ENCODE measurements around the gene PEPD. TPM values are rescaled to one million over a fixed set of nuclear protein-coding genes. Genes with fewer than 3 reads are reported as not detected.
"Not testable (repeated sequence)": the region's sequence is repeated elsewhere in the genome, so short reads cannot be mapped to it uniquely, and the experiment has no call there.

The PEPD gene
- total RNA-seq (2014; rRNA removed; shearing (Covaris generic)), result 180 and 216 TPM in 2 replicates

- DNase-seq (ENCODE audit: low spot score), result peak; percentile 98
- in situ Hi-C loops (cut with HindIII; ENCODE audit: low sequenced_read_pairs), result no loop called here
These were observed at the start of gene PEPD for GRCh38 chr19:33521480-33522370. PEPD (minus strand) TSS chr19:33521791; CDS start chr19:33521760, 31 bp downstream.

DNA sequence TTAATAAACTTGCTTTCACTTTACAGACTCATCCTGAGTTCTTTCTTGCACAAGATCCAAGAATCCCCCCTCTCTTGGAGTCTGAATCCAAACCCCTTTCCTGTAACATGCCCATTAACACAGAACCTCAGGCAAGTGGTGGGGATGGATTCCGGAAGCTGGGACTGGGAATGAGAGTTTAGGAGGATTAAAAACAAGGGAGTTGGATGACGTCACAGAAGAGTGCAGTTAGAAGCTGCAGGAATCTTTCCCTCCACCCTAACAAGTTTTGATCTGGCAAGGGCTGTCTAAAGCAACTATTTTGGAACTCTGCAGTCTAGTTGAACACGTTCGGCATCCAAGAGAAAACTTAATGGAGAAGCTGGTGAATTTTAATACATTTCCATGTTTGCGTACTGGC, 48.2 kb upstream of the PEPD start:
- in situ Hi-C loops (cut with HindIII; ENCODE audit: low sequenced_read_pairs), result no loop called here
- no peak for DNase-seq (ENCODE audit: low spot score)

DNA sequence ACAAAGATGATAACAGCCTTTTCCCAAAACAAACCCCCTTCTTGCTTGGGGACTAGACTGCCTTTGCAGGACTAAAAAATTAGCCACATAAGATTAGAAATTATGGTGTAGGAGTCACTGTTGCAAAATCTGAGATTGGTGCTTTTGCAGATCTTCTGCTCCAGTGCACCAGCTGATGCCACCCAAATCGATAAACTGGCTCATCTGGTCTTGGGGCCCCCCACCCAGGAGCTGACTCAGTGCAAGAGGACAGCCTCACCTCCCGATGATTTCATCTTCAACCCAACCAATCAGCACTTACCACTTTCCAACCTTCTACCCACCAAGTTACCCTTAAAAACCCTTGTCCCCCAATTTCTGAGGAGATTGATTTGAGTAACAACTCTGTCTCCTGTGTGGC, 47.1 kb upstream of the PEPD start:
- in situ Hi-C loops (cut with HindIII; ENCODE audit: low sequenced_read_pairs), result no loop called here
- DNase-seq (ENCODE audit: low spot score), result no peak

- DNase-seq (ENCODE audit: low spot score), result no peak
- in situ Hi-C loops (cut with HindIII; ENCODE audit: low sequenced_read_pairs), result no loop called here
These were observed 43.3 kb upstream of the PEPD start for GRCh38 chr19:33564836-33565338.

DNA sequence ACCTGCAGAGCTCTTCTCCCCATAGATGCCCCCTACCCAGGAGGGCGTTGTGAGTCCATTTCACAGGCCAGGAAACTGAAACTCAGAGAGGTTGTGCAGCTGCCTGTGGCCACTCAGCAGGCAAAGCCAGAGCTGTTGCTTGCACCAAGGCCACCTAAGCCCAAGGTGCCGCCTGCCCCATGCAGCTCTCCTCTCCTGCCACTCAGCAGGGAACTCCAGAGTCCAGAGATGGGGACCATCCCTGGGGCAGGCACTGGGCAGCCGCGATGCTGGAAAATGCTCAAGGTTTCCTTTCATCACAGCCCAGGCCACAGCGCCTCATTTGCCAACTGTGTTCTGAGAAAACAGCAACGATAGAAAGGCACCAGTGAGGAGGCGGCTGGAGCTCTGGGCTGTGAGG, 41.0 kb upstream of the PEPD start:
- no peak for DNase-seq (ENCODE audit: low spot score)
- in situ Hi-C loops (cut with HindIII; ENCODE audit: low sequenced_read_pairs), result no loop called here

DNA sequence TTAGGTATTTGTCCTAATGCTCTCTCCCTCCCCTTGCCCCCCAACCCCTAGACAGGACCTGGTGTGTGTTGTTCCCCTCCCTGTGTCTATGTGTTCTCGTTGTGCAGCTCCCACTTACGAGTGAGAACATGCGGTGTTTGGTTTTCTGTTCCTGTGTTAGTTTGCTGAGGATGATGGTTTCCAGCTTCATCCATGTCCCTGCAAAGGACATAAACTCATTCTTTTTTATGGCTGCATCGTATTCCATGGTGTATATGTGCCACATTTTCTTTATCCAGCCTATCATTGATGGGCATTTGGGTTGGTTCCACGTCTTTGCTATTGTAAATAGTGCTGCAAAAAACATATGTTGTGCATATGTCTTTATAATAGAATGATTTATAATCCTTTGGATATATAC, 40.1 kb upstream of the PEPD start:
- DNase-seq (ENCODE audit: low spot score); in situ Hi-C loops (cut with HindIII; ENCODE audit: low sequenced_read_pairs): not testable (repeated sequence)

DNA sequence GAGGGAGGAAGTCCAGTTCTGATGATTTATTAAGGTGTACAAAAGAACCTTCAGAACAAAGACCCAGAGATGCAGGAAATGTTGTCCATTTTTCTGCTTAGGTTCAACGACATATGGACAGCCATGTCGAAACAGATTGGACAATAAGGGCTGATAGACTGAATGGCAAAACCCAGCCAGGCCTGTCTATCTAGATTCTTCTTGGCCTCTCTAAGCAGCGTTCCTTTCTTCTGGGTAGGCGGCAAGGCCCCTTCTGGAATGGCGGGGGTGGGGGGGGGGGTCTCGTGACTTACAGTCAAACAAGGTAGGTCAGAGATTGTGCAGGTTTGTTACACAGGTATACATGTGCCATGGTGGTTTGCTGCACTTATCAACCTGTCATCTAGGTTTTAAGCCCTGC, 39.7 kb upstream of the PEPD start:
- DNase-seq (ENCODE audit: low spot score), result no peak
- in situ Hi-C loops (cut with HindIII; ENCODE audit: low sequenced_read_pairs), result no loop called here

- in situ Hi-C loops (cut with HindIII; ENCODE audit: low sequenced_read_pairs), result no loop called here
- no peak for DNase-seq (ENCODE audit: low spot score)
These were observed 38.4 kb upstream of the PEPD start for GRCh38 chr19:33559996-33560395.

GRCh38 chr19:33558856-33559255, 37.3 kb upstream of the PEPD start:
- DNase-seq (ENCODE audit: low spot score), result peak; percentile 3
- in situ Hi-C loops (cut with HindIII; ENCODE audit: low sequenced_read_pairs), result no loop called here

DNA sequence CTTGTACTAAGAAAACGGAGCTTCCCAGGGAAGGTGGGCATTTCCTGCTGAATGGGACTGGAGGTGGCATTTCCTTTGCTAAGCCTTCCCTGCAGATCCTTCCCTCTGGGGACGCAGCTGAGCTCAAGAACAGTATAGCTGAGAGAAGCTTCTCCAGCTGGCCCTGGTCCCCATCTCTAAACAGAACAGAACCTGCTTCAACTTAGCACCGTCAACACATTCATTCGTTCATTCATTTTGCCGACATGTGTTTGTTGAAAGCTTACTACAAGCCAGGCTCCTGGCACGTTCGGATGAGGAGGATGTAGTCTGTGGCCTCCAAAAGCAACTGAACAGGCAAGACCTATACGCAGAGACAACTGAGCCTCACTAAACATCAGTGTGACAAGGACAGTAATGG, 36.6 kb upstream of the PEPD start:
- DNase-seq (ENCODE audit: low spot score), result peak; percentile 19
- in situ Hi-C loops (cut with HindIII; ENCODE audit: low sequenced_read_pairs), result no loop called here

- DNase-seq (ENCODE audit: low spot score), result peak; percentile 58
- in situ Hi-C loops (cut with HindIII; ENCODE audit: low sequenced_read_pairs), result no loop called here
These were observed 36.1 kb upstream of the PEPD start for GRCh38 chr19:33557720-33558119.

- DNase-seq (ENCODE audit: low spot score), result no peak
- in situ Hi-C loops (cut with HindIII; ENCODE audit: low sequenced_read_pairs), result no loop called here
These were observed 35.6 kb upstream of the PEPD start for GRCh38 chr19:33557196-33557595.

DNA sequence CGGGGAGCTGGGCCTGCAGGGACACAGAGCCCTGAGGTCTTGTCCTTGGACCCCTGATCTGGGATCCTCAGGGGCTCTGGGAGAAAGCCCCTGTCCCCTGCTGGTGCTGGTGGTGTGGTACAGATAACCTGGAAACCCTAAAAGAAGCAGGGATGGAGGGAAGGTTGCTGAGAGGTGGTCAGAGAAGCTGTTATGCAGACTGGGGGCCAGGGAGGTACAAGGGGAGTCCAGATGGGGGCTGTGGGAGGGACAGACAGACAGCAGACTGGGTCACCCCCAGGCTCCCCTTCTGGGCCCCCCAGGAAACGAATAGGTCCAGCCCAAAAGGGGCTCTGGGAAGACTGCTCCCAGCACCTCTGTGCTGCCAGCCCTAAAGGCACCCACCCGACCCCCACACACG, 34.7 kb upstream of the PEPD start:
- DNase-seq (ENCODE audit: low spot score), result no peak
- in situ Hi-C loops (cut with HindIII; ENCODE audit: low sequenced_read_pairs), result no loop called here

DNA sequence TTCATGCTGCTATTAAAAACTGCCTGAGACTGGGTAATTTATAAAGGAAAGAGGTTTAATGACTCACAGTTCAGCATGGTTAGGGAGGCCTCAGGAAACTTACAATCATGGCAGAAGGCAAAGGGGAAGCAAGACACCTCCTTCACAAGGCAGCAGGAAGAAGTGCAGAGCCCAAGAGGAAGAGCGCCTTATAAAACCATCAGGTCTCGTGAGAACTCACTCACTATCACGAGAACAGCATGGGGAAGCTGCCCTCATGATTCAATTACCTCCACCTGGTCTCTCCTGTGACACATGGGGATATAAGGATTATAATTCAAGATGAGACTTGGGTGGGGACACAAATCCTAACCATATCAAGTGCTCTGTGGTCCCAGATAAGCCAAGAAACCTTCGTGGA, 34.1 kb upstream of the PEPD start:
- in situ Hi-C loops (cut with HindIII; ENCODE audit: low sequenced_read_pairs); DNase-seq (ENCODE audit: low spot score): not testable (repeated sequence)

DNA sequence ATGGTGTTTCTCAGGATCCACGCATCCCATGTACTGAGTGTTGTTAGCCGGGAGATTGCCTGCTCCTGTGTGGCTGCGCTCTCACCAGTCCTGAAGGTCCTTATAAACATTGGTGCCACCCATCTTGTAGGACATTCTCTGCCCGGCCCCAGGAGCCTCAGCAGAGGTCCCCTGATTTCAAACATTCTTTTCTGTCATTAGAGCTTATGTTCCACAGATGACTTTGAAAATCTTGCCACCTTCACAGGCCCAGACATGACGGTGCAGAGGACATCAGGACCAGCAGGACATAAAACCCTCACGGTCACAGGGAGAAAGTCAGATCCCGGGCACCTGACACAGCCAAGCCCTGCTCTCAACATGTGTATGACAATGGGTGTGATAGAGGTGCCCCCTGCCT, 33.2 kb upstream of the PEPD start:
- DNase-seq (ENCODE audit: low spot score), result no peak
- in situ Hi-C loops (cut with HindIII; ENCODE audit: low sequenced_read_pairs), result no loop called here

DNA sequence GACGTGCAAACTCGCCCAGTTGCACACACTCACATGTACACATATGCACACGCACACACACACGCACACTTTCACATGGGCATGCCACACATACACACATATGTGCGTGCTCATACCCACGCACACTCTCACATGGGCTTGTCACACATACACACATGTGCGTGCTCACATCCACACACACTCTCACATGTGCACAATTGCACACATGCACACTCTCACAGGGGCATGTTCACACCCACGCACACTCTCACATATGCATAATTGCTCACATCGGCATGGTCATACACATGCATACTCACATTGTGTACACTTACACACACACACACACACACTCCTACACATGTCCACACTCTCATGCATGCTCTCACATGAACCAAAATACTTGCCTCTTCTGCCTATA, 32.8 kb upstream of the PEPD start:
- DNase-seq (ENCODE audit: low spot score), result no peak
- in situ Hi-C loops (cut with HindIII; ENCODE audit: low sequenced_read_pairs), result no loop called here

DNA sequence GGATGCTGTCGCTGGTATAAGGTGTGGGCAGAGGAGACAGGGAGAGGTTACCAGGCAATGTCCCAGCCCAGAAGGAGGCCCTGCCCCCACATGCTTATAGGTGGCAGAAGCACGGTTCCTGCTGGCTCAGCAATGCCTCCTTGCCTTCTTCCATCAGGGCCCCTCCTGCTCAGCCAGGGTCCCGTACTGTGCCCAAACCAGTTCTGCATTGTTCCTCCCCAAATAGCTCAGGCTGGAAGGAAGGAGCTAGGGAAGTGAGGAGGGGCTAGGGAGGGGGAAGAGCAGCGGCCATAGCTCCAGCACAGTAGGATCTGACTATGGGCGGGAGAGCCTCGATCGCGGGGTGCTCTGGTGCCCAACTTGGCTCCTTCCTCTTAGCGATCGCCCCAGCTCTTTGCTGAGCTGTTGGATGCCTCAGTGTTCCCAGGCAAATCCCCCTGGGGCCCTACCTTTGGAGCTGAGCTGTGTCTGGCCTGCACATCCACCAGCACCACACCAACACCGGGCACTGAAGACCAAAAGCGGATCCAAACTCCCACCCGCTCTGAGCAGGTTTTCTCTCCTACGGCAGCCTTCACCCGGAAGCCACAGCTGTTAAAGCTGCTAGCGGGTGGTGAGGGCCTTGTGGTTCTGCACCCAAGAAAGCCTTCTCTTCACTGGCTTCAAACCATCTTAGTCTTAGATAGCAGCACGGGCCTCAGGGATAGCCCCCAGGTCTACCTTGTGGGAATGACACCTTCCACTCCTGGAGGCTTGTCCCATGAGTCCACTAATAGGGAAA, 32.1 kb upstream of the PEPD start:
- in situ Hi-C loops (cut with HindIII; ENCODE audit: low sequenced_read_pairs), result no loop called here
- no peak for DNase-seq (ENCODE audit: low spot score)

DNA sequence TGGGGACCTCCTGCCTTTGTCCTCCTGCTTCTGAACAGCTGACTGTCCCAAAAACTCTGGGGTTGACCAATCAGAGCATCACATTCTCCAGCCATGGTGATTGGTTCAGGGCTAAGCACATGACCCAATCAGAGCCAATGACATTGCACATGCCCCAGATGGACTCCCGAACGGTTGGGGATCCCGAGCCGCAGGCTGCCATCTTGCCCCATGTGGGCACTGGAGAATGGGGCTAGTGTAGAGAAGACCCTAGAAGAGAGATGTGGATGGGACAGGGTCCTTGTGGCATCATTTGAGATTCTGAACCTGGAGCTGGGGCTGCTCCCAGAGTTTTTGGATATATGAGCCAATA, 31.3 kb upstream of the PEPD start:
- in situ Hi-C loops (cut with HindIII; ENCODE audit: low sequenced_read_pairs), result no loop called here
- no peak for DNase-seq (ENCODE audit: low spot score)

GRCh38 chr19:33552191-33552927, 30.8 kb upstream of the PEPD start:
- no peak for DNase-seq (ENCODE audit: low spot score)

GRCh38 chr19:33551676-33552075, 30.1 kb upstream of the PEPD start:
- in situ Hi-C loops (cut with HindIII; ENCODE audit: low sequenced_read_pairs), result no loop called here
- no peak for DNase-seq (ENCODE audit: low spot score)

More at GRCh38 chr19:33552191-33552927, 30.8 kb upstream of the PEPD start:
- in situ Hi-C loops (cut with HindIII; ENCODE audit: low sequenced_read_pairs), result no loop called here
